ENCODE measurements around the gene SHB. TPM values are rescaled to one million over a fixed set of nuclear protein-coding genes. Genes with fewer than 3 reads are reported as not detected.
"Not testable (repeated sequence)": the region's sequence is repeated elsewhere in the genome, so short reads cannot be mapped to it uniquely, and the experiment has no call there.

Gene SHB
- total RNA-seq, 1 experiment from 2014 or later = 29.6 TPM

GRCh38 chr9:37889536-37889935 lies 179.5 kb downstream of the SHB start:
- Mint-ChIP-seq H3K4me1 (ENCODE audit: insufficient read depth, unreplicated experiment) (no peaks in the 10 kb centered on the region), H3K9me3 (ENCODE audit: unreplicated experiment) (no peaks in the 10 kb centered on the region), H3K4me3 (ENCODE audit: unreplicated experiment) (no peak overlapping the region), H3K27ac (ENCODE audit: low read depth, unreplicated experiment) (no peak overlapping the region), H3K36me3 (ENCODE audit: insufficient read depth, unreplicated experiment) (peaks cover 63% of the 10 kb centered on the region), H3K27me3 (ENCODE audit: insufficient read depth, unreplicated experiment) (no peaks in the 10 kb centered on the region)
- no peak for DNase-seq (ENCODE audit: unreplicated experiment)
- TF ChIP-seq CTCF (IDR thresholded peaks at IDR 0.05; ENCODE audit: unreplicated experiment) = no peak
- ChIA-PET CTCF (no interaction called here), POLR2A (no interaction called here)
- intact Hi-C loops (cut with micrococcal nuclease) = no loop called here
- no TSS peak for BruUV-seq (replicated peaks)

- DNase-seq (ENCODE audit: unreplicated experiment); H3K27me3 Mint-ChIP-seq (ENCODE audit: insufficient read depth, unreplicated experiment); H3K9me3 Mint-ChIP-seq (ENCODE audit: unreplicated experiment); CTCF ChIA-PET; intact Hi-C loops (cut with micrococcal nuclease); H3K4me1 Mint-ChIP-seq (ENCODE audit: insufficient read depth, unreplicated experiment); H3K27ac Mint-ChIP-seq (ENCODE audit: low read depth, unreplicated experiment); H3K4me3 Mint-ChIP-seq (ENCODE audit: unreplicated experiment): not testable (repeated sequence)
- POLR2A ChIA-PET = interaction anchor here (1.0 kb wide), 1 partner anchor 103 kb away, joined by 3 read pairs; the partner anchor contains the start of gene EXOSC3
- H3K36me3 Mint-ChIP-seq (ENCODE audit: insufficient read depth, unreplicated experiment) = peaks cover 51% of the 10 kb centered on the region
- BruUV-seq (replicated peaks) = TSS peak; percentile 10
Observed at GRCh38 chr9:37887977-37888583, 180.9 kb downstream of the SHB start.

GRCh38 chr9:37880916-37881479 lies 188.0 kb downstream of the SHB start:
- intact Hi-C loops (cut with micrococcal nuclease) = no loop called here

GRCh38 chr9:37876376-37876775 lies 192.7 kb downstream of the SHB start:
- POLR2A ChIA-PET = interaction anchor here (0.6 to 0.7 kb wide), 2 partner anchors 68 to 947 kb away, joined by 3 read pairs; no protein-coding TSS in a partner anchor
- DNase-seq (ENCODE audit: unreplicated experiment) = no peak
- intact Hi-C loops (cut with micrococcal nuclease) = no loop called here
- H3K36me3 Mint-ChIP-seq (ENCODE audit: insufficient read depth, unreplicated experiment) = peaks cover 34% of the 10 kb centered on the region
- H3K27me3 Mint-ChIP-seq (ENCODE audit: insufficient read depth, unreplicated experiment) = no peaks in the 10 kb centered on the region
- no TSS peak for BruUV-seq (replicated peaks)
- H3K4me3 Mint-ChIP-seq (ENCODE audit: unreplicated experiment) = no peak overlapping the region
- no peak for TF ChIP-seq CTCF (IDR thresholded peaks at IDR 0.05; ENCODE audit: unreplicated experiment)
- no peaks in the 10 kb centered on the region for H3K9me3 Mint-ChIP-seq (ENCODE audit: unreplicated experiment)
- CTCF ChIA-PET = no interaction called here
- H3K27ac Mint-ChIP-seq (ENCODE audit: low read depth, unreplicated experiment) = no peak overlapping the region
- no peaks in the 10 kb centered on the region for H3K4me1 Mint-ChIP-seq (ENCODE audit: insufficient read depth, unreplicated experiment)

More at GRCh38 chr9:37880916-37881479, 188.0 kb downstream of the SHB start:
- CTCF ChIA-PET = no interaction called here
- no peak for DNase-seq (ENCODE audit: unreplicated experiment)
- Mint-ChIP-seq H3K4me3 (ENCODE audit: unreplicated experiment) (no peak overlapping the region), H3K4me1 (ENCODE audit: insufficient read depth, unreplicated experiment) (no peaks in the 10 kb centered on the region), H3K9me3 (ENCODE audit: unreplicated experiment) (no peaks in the 10 kb centered on the region), H3K36me3 (ENCODE audit: insufficient read depth, unreplicated experiment) (peaks cover 34% of the 10 kb centered on the region), H3K27me3 (ENCODE audit: insufficient read depth, unreplicated experiment) (no peaks in the 10 kb centered on the region), H3K27ac (ENCODE audit: low read depth, unreplicated experiment) (no peak overlapping the region)
- no TSS peak for BruUV-seq (replicated peaks)
- no peak for TF ChIP-seq CTCF (IDR thresholded peaks at IDR 0.05; ENCODE audit: unreplicated experiment)
- POLR2A ChIA-PET = interaction anchor here (0.7 kb wide), 1 partner anchor 151 kb away, joined by 3 read pairs; no protein-coding TSS in a partner anchor
